Measurements from ENCODE around the gene B3GNT3.

B3GNT3 gene

DNA sequence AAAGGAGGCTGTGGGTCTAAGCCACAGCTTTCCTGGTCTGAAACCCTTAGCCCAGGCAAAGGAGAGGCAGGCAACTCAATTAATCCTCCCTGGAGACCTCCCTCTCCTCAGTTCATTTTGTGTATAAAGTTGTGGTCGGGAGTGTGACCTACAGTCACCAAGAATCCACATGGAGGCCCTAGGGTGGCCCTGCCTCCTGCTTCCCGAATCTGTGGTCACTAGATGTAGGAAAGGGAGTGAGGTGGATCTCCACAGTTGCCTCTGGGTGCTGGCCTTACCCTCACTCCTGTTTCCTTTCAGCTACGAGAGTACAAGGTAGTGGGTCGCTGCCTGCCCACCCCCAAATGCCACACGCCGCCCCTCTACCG is 66.0 kb downstream of the B3GNT3 start:
- DNase-seq (ENCODE audit: low read depth in 2 of 2), result no peak

DNA sequence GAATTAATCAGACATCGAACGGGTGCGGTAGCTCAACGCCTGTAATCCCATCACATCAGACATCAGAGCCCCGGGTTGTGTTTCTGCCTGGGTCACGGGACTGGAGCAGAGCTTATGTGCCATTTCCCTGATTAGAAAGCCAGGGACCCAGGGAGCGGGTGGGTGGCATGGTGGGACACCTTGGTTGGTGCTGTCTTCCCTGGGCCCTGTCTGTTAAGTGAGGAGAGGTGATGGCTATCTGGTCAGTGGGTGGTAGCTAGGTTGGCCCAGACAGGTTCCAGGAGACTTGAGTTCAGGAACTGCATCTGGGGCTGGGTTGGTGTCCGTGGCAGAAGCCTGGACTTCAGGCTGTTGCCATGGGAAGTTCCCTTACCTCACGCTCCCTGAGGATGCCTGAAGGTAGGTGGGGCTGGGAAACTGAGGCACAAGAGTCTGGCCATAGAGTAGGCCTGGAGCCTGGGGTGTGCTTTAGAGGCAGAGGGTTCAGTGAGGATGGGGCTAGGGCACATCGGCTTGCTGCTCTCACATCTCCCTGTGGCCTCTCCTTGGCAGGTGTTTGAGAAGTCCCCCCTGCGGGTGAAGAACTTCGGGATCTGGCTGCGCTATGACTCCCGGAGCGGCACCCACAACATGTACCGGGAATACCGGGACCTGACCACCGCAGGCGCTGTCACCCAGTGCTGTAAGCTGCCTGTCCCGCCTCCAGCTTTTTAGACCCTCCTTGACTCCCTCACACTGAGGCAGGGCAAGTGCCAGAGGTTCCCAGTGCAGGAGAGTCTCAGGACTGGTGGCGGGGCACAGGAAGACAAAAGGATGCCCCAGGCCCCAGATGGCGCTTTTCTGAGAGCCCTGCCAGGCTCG is 66.8 kb downstream of the B3GNT3 start:
- no peak for DNase-seq (ENCODE audit: low read depth in 2 of 2)

DNA sequence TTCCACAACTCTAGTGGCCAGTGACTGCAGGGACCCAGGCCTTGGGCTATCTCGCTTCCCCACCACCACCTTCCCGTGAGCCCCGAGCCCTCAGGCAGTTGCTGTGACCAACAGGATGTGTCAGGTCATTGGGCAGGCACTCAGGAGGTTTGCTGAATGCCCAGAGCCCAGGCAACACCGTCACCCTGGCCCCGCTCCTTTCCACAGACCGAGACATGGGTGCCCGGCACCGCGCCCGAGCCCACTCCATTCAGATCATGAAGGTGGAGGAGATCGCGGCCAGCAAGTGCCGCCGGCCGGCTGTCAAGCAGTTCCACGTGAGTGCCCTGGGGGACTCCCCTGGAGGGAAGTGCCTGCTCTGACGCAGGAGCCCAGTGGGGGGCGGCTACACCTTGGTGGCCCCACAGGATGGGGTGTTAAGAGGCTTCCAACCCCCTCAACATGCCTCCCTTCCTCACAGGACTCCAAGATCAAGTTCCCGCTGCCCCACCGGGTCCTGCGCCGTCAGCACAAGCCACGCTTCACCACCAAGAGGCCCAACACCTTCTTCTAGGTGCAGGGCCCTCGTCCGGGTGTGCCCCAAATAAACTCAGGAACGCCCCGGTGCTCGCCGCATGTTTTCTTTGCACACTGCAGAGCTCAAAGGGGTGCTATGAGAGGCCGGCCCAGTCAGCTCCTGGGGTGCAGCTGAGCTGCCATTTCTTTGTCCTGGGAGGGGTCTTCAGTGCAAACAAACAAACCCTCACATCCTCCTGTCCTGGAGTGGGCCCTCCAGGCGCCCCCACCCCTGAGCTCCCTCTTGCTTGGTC is 68.0 kb downstream of the B3GNT3 start:
- no peak for DNase-seq (ENCODE audit: low read depth in 2 of 2)

Data from stimulated activated CD8-positive, alpha-beta memory T cell treated with anti-CD3 and anti-CD28 coated beads, Interleukin-7, amount 100 ng/mL, for 1 hour (primary cell).